ENCODE measurements around the gene FLYWCH2.

DNA sequence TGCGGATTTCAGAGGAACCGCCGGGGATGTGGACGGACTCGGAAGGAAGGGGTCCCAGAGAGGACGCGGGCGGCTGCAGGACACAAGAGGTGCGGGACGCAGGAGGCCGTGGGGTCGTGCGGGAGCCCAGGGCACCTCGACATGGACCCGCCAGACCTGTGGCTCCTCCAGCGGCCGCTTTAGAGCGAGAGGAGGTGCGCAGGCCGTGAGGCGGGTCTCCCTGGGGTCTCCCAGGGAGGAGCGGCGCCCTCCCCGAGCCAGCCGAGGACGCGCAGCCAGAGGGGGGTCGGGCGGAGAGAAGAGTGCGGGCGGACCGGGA lies 21.9 kb downstream of the FLYWCH2 start:
- TF ChIP-seq POLR2AphosphoS5 (IDR thresholded peaks at IDR 0.05) (no peak), POLR2A (IDR thresholded peaks at IDR 0.05) (no peak), EP300 (IDR thresholded peaks at IDR 0.05) (no peak)
- TF ChIP-seq, protein P1, sequence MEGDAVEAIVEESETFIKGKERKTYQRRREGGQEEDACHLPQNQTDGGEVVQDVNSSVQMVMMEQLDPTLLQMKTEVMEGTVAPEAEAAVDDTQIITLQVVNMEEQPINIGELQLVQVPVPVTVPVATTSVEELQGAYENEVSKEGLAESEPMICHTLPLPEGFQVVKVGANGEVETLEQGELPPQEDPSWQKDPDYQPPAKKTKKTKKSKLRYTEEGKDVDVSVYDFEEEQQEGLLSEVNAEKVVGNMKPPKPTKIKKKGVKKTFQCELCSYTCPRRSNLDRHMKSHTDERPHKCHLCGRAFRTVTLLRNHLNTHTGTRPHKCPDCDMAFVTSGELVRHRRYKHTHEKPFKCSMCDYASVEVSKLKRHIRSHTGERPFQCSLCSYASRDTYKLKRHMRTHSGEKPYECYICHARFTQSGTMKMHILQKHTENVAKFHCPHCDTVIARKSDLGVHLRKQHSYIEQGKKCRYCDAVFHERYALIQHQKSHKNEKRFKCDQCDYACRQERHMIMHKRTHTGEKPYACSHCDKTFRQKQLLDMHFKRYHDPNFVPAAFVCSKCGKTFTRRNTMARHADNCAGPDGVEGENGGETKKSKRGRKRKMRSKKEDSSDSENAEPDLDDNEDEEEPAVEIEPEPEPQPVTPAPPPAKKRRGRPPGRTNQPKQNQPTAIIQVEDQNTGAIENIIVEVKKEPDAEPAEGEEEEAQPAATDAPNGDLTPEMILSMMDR (IDR thresholded peaks at IDR 0.05) = no peak
